Erythroblast (primary cell): ENCODE measurements around the gene MIEF1.
A peak's percentile ranks its signal among the peaks of the same experiment; 100 is the strongest.

Experiments used
- DNase-seq, 2 experiments: peaks; one replicate each; lab custom pipeline; 2025; lab: John Stamatoyannopoulos, UW
- GATA1 ChIP-seq: IDR thresholded peaks from 2 replicates; pipeline ENCODE4 v1.6.1; 2011; ENCODE audit warnings: low read depth, mild to moderate bottlenecking, control low read depth, low read length, moderate library complexity
- POLR2A ChIP-seq: IDR thresholded peaks from 2 replicates; pipeline ENCODE4 v1.6.1; 2011; ENCODE audit warnings: mild to moderate bottlenecking, low read length

Gene MIEF1

GRCh38 chr22:39543095-39543494 lies 41.0 kb downstream of the MIEF1 start:
- DNase-seq: peak; percentile 63 to 69
- no peak for TF ChIP-seq GATA1
- TF ChIP-seq POLR2A: no peak

- peak; percentile 58 to 74 for DNase-seq
- TF ChIP-seq GATA1 (no peak), POLR2A (no peak)
Measured at GRCh38 chr22:39545386-39546365, 43.6 kb downstream of the MIEF1 start.

GRCh38 chr22:39546889-39547586 lies 44.9 kb downstream of the MIEF1 start:
- TF ChIP-seq GATA1 (no peak), POLR2A (no peak)
- no peak for DNase-seq

GRCh38 chr22:39547587-39547947 lies 45.5 kb downstream of the MIEF1 start:
- DNase-seq: no peak
- TF ChIP-seq POLR2A: no peak
- TF ChIP-seq GATA1: no peak

GRCh38 chr22:39553429-39553828 lies 51.3 kb downstream of the MIEF1 start:
- TF ChIP-seq POLR2A (no peak), GATA1 (no peak)
- no peak for DNase-seq

GRCh38 chr22:39554151-39554550 lies 52.1 kb downstream of the MIEF1 start:
- TF ChIP-seq GATA1 (no peak), POLR2A (no peak)
- DNase-seq: no peak

GRCh38 chr22:39556970-39557841 lies 55.1 kb downstream of the MIEF1 start:
- TF ChIP-seq POLR2A (no peak), GATA1 (no peak)
- DNase-seq: peak; percentile 61 to 70

GRCh38 chr22:39558254-39558727 lies 56.2 kb downstream of the MIEF1 start:
- DNase-seq: no peak
- TF ChIP-seq POLR2A: no peak
- no peak for TF ChIP-seq GATA1

- TF ChIP-seq GATA1: no peak
- no peak for TF ChIP-seq POLR2A
- DNase-seq: no peak
Measured at GRCh38 chr22:39558950-39559349, 56.9 kb downstream of the MIEF1 start.

GRCh38 chr22:39559456-39560105 lies 57.5 kb downstream of the MIEF1 start:
- TF ChIP-seq GATA1 (no peak), POLR2A (no peak)
- peak; percentile 36 to 60 for DNase-seq

GRCh38 chr22:39560127-39560526 lies 58.0 kb downstream of the MIEF1 start:
- TF ChIP-seq POLR2A: no peak
- no peak for TF ChIP-seq GATA1
- DNase-seq: no peak

GRCh38 chr22:39562839-39563489 lies 60.9 kb downstream of the MIEF1 start:
- DNase-seq: peak in 1 of 2 experiments; percentile 39

More at GRCh38 chr22:39562839-39563489, 60.9 kb downstream of the MIEF1 start:
- TF ChIP-seq POLR2A (no peak), GATA1 (no peak)
